Stomach (tissue), 9 donors: Measurements from ENCODE around the gene MASP2. TPM values are rescaled to one million over a fixed set of nuclear protein-coding genes. Genes with fewer than 3 reads are reported as not detected.

Source experiments
- DNase-seq, 2 donors: peaks; one replicate each; pipeline versions ENCODE4 v3.0.0 to v3.0.0-alpha.2; 2013 to 2019
- H3K27ac ChIP-seq, 5 donors: fragments of 200-600 bp in 4 of 5; sonication (generic) in 4 of 5; one replicate each; pipeline ENCODE4 v1.5.1; 2013 to 2019; ENCODE audit warnings: mild to moderate bottlenecking in 1 of 5, moderate library complexity in 1 of 5
- H3K27me3 ChIP-seq, 3 donors: fragments of 200-600 bp; sonication (generic); one replicate each; pipeline ENCODE4 v1.5.1; 2017 to 2019; ENCODE audit warnings: mixed run types in 1 of 3
- H3K36me3 ChIP-seq, 4 donors: fragments of 200-600 bp; sonication (generic); 1 replicate in 3 of 4; 2 replicates in 1 of 4; pipeline ENCODE4 v1.5.1; 2016 to 2019
- H3K4me1 ChIP-seq, 4 donors: fragments of 200-600 bp; sonication (generic); one replicate each; pipeline ENCODE4 v1.5.1; 2016 to 2019
- H3K4me3 ChIP-seq, 4 donors: fragments of 200-600 bp; sonication (generic) in 3 of 4; one replicate each; pipeline ENCODE4 v1.5.1; 2016 to 2019; ENCODE audit warnings: mild to moderate bottlenecking in 1 of 4
- H3K9me3 ChIP-seq, 4 donors: fragments of 200-600 bp; sonication (generic); one replicate each; pipeline ENCODE4 v1.5.1; 2016 to 2019
- EP300 ChIP-seq: sonication (generic); formaldehyde crosslinking; IDR thresholded peaks from one replicate; pipeline ENCODE4 v1.6.1; 2017; ENCODE audit warnings: antibody characterized with exemption
- POLR2A ChIP-seq, 4 donors: fragments of 450-650 bp; IDR thresholded peaks; one replicate each; pipeline ENCODE4 v1.6.1; 2016; ENCODE audit warnings: antibody characterized with exemption in 4 of 4, control low read depth in 2 of 4, mild to moderate bottlenecking in 1 of 4, moderate library complexity in 1 of 4
- POLR2AphosphoS5 ChIP-seq, 3 donors: sonication (generic); formaldehyde crosslinking; IDR thresholded peaks; one replicate each; pipeline ENCODE4 v1.6.1; 2016; ENCODE audit warnings: antibody characterized with exemption in 3 of 3
- WGBS, 5 donors: extraction: QIAGEN DNeasy Blood & Tissue Kit in 3 of 5; methylation state at CpG; one replicate each; pipeline versions ENCODE4 v1.1.5 to v1.1.7; 2013 to 2018; 5-methylcytosine and 5-hydroxymethylcytosine counted together
- intact Hi-C: fragments of 100-400 bp; cut with DNase I; formaldehyde crosslinking; loops from one replicate; pipeline ENCODE4 v1.15.1; 2023; ENCODE audit warnings: low total_unique reads
- polyA plus RNA-seq, 3 donors: library from polyadenylated mRNA; stranded (reverse); fragments of 200-250 nt; gene quantifications; one replicate each; pipeline ENCODE4 v1.2.3, GENCODE V29; 2013
- total RNA-seq, 5 donors: library from RNA; depleted of rRNA; stranded (reverse); fragments of >200 nt; gene quantifications; one replicate each; pipeline versions ENCODE4 v1.1.0 to v1.2.3, GENCODE V29; 2014 to 2016
- TF ChIP-seq, protein P1 (sequence below), 7 experiments: fragments of 450-650 bp in 4 of 7; fragments of 200-600 bp in 3 of 7; sonication (generic) in 3 of 7; IDR thresholded peaks; one replicate each; pipeline ENCODE4 v1.5.1; 2016 to 2019; ENCODE audit warnings: antibody characterized with exemption in 7 of 7, control low read depth in 2 of 7, mild to moderate bottlenecking in 1 of 7
- donor health status: healthy with polysubstance abuse.
- donor health status: Bipolar disorder and iron deficiency.
- donor health status: healthy.

MASP2 gene
- total and polyA plus RNA-seq, 8 donors: not detected

DNA sequence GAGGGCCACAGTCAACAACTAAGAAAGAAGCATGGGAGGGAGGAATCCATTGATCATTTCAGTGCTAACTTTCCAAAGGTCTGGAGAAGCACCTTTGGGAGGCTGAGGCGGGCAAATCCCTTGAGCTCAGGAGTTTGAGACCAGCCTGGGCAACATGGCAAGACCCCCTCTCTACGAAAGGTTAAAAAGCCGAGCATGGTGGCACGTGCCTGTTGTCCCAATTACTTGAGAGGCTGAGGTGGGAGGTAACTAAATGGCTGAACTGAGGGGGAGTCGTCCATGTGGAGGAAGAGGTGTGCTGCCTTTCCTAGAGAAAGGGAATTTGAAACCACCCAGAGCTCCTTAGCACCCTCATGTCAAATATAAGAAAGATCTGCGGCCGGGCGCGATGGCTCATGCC, 16.2 kb downstream of the MASP2 start:
- TF ChIP-seq, protein P1, sequence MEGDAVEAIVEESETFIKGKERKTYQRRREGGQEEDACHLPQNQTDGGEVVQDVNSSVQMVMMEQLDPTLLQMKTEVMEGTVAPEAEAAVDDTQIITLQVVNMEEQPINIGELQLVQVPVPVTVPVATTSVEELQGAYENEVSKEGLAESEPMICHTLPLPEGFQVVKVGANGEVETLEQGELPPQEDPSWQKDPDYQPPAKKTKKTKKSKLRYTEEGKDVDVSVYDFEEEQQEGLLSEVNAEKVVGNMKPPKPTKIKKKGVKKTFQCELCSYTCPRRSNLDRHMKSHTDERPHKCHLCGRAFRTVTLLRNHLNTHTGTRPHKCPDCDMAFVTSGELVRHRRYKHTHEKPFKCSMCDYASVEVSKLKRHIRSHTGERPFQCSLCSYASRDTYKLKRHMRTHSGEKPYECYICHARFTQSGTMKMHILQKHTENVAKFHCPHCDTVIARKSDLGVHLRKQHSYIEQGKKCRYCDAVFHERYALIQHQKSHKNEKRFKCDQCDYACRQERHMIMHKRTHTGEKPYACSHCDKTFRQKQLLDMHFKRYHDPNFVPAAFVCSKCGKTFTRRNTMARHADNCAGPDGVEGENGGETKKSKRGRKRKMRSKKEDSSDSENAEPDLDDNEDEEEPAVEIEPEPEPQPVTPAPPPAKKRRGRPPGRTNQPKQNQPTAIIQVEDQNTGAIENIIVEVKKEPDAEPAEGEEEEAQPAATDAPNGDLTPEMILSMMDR (IDR thresholded peaks at IDR 0.05): no peak
- TF ChIP-seq EP300 (no peak), POLR2AphosphoS5 (IDR thresholded peaks at IDR 0.05) (no peak), POLR2A (IDR thresholded peaks at IDR 0.05) (no peak)
- Histone ChIP-seq H3K27me3 (no peaks in the 10 kb centered on the region), H3K4me1 (no peaks in the 10 kb centered on the region), H3K4me3 (no peak overlapping the region), H3K9me3 (no peaks in the 10 kb centered on the region), H3K36me3 (peaks cover 11 to 46% (median 41%) of the 10 kb centered on the region in 4 donors), H3K27ac (no peak overlapping the region)
- intact Hi-C loops: no loop called here
- WGBS, 5 donors: 86 to 92% (median 90%) methylated on average over 9 of the region's 9 CpGs
- no peak for DNase-seq

DNA sequence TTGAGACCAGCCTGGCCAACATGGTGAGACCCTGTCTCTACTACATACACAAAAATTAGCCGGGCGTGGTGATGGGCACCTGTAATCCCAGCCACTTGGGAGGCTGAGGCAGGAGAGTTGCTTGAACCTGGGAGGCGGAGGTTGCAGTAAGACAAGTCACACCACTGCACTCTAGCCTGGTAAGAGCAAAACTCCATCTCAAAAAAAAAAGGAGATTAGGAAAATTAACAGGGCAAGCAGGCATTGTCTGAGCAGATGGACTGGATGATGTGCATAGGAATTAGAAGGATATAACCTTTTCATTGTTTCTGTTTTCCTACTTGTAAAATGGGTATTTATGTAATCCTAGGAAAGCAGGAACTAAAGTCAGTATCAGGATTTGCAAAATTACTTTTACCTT, 19.0 kb downstream of the MASP2 start:
- Histone ChIP-seq H3K9me3 (no peaks in the 10 kb centered on the region), H3K4me3 (no peak overlapping the region), H3K36me3 (peaks cover 30 to 75% (median 69%) of the 10 kb centered on the region in 4 donors), H3K27ac (no peak overlapping the region), H3K27me3 (no peaks in the 10 kb centered on the region), H3K4me1 (no peaks in the 10 kb centered on the region)
- WGBS, 5 donors: 91 to 96% (median 93%) methylated on average over 3 of the region's 3 CpGs
- intact Hi-C loops: no loop called here
- no peak for DNase-seq
- TF ChIP-seq POLR2AphosphoS5 (IDR thresholded peaks at IDR 0.05) (no peak), EP300 (no peak), POLR2A (IDR thresholded peaks at IDR 0.05) (no peak)
- TF ChIP-seq, protein P1 (IDR thresholded peaks at IDR 0.05): no peak

DNA sequence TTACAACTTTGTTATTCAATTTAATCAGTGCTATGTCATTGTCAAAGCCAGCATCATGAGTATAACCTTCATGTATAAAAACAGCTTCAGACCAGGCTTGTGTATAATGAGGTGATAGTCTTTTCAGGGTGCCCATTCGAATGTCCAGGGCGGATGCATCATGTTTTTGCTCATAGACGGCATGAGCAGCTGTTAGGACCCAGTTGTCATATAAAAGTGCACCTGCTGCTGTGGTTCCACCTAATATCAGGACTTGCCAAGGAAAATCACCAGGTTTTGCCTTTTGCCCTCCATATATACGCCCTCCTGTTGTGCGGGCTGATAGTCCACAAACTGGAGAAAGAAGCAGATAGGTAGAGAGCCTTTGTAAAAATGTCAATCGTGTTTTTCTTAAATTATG, 19.7 kb downstream of the MASP2 start:
- H3K36me3 ChIP-seq: peaks cover 37 to 82% (median 76%) of the 10 kb centered on the region in 4 donors
- intact Hi-C loops: no loop called here
- DNase-seq: no peak
- H3K9me3 ChIP-seq: no peaks in the 10 kb centered on the region
- H3K27ac ChIP-seq: no peak overlapping the region
- peaks cover 0 to under 1% (median 0%) of the 10 kb centered on the region in 4 donors for H3K4me1 ChIP-seq
- WGBS, 5 donors: 68 to 71% (median 69%) methylated on average over 6 of the region's 6 CpGs
- no peak overlapping the region for H3K4me3 ChIP-seq
- no peaks in the 10 kb centered on the region for H3K27me3 ChIP-seq
- TF ChIP-seq, protein P1 (IDR thresholded peaks at IDR 0.05): no peak
- TF ChIP-seq POLR2A (IDR thresholded peaks at IDR 0.05): no peak
- no peak for TF ChIP-seq EP300
- no peak for TF ChIP-seq POLR2AphosphoS5 (IDR thresholded peaks at IDR 0.05)

DNA sequence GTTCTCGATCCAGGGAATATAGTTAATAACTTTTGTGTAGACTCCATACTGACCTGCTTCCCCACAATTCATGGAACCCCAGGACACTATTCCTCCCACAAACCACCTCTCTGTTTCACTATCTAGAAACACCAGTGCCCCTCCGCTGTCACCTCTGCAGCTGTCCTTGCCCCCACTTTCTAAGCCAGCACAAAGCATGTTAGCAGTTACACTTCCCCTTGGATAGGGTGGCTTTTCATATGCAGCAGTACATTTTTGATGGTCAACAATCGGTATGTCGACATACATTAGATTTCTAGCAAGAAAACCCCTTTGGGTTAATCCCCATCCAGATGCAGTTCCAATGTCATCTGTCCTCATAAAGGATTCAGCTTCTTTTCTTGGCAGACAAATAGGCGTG, 20.1 kb downstream of the MASP2 start:
- H3K36me3 ChIP-seq: peaks cover 41 to 86% (median 80%) of the 10 kb centered on the region in 4 donors
- H3K27me3 ChIP-seq: no peaks in the 10 kb centered on the region
- no peak overlapping the region for H3K27ac ChIP-seq
- H3K4me3 ChIP-seq: no peak overlapping the region
- TF ChIP-seq, protein P1 (IDR thresholded peaks at IDR 0.05): no peak
- TF ChIP-seq POLR2AphosphoS5 (IDR thresholded peaks at IDR 0.05) (no peak), POLR2A (IDR thresholded peaks at IDR 0.05) (no peak), EP300 (no peak)
- 92 to 97% (median 94%) methylated on average over 5 of the region's 5 CpGs for WGBS, 5 donors
- no peak for DNase-seq
- intact Hi-C loops: no loop called here
- no peaks in the 10 kb centered on the region for H3K9me3 ChIP-seq
- peaks cover 0 to 4% (median 0%) of the 10 kb centered on the region in 4 donors for H3K4me1 ChIP-seq
